ENCODE data around the gene NHS.
"Not testable (repeated sequence)": the region's sequence is repeated elsewhere in the genome, so short reads cannot be mapped to it uniquely, and the experiment has no call there.

Gene NHS

DNA sequence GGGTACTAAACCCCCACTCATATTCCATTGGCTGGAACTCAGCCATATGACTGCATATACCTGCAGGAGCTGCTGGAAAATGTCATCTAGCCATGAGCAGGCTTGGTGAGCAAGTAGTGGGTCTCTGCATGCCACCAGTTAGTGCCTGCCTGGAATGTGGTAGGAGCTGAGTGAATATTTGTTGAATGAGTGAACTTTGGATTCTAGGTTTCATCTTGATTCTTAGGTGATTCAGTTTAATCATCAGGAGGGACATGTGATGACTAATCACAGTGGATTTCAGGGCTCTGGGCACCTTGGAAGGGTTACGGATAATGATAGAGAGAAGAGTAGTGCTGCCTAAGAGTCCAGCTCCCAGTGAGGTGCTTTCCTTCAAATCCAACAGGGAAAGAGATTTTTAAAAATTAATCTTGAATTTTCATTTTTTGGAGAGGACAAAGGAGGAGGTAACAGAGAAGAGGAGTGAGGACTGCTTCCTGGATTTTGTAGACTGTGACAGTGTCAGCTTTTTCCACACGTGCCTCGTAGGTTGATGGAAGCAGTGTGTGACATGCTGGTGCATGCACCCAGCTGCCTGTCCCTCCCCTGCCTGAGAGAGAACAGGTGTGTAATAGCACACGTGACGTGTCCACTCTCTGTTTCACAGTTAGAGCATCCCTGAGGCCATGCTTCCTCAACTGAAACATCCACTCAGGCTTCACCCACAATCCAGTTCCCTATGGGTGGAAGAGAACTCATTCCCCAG, 30.4 kb downstream of the NHS start:
- no peak for DNase-seq (ENCODE audit: low read depth)

DNA sequence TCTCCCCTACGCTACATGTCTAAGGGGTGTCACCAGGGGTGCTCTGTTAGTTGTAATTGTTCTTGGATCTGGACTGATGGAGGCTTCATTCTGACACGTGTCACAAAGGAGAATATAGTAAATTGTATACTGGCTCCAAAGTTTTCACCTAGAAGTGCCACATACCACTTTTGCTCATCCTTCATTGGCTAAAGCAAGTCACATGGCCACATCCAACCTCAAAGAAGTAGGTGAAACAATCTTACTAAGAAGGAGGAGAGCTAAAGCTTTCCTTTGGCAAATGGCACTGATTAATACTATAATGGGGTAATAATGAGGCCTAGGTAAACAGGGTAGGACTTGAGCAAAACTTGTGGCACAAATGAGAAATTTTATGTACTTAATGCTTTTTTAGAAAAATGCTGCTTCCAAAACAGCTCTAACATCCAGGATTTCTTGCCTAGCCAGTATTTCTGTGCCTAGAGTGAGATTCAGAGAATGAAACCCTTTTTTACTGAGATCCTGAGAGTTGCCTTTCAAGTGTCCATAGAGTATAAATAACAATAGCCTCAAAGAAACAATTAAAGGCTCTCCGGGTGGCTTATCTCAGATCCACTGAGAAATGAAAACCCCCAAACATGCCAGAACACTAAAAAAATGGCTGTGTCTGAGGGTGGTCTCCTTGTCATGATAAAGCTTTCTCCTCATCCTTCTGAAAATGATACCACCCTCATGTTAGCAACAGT, 34.7 kb downstream of the NHS start:
- DNase-seq (ENCODE audit: low read depth): no peak

GRCh38 chrX:17410651-17411050, 35.7 kb downstream of the NHS start:
- no peak for DNase-seq (ENCODE audit: low read depth)

GRCh38 chrX:17411205-17411604, 36.2 kb downstream of the NHS start:
- DNase-seq (ENCODE audit: low read depth): no peak

GRCh38 chrX:17412692-17413091, 37.7 kb downstream of the NHS start:
- DNase-seq (ENCODE audit: low read depth): no peak

- no peak for DNase-seq (ENCODE audit: low read depth)
Measured at GRCh38 chrX:17413228-17413627, 38.2 kb downstream of the NHS start.

DNA sequence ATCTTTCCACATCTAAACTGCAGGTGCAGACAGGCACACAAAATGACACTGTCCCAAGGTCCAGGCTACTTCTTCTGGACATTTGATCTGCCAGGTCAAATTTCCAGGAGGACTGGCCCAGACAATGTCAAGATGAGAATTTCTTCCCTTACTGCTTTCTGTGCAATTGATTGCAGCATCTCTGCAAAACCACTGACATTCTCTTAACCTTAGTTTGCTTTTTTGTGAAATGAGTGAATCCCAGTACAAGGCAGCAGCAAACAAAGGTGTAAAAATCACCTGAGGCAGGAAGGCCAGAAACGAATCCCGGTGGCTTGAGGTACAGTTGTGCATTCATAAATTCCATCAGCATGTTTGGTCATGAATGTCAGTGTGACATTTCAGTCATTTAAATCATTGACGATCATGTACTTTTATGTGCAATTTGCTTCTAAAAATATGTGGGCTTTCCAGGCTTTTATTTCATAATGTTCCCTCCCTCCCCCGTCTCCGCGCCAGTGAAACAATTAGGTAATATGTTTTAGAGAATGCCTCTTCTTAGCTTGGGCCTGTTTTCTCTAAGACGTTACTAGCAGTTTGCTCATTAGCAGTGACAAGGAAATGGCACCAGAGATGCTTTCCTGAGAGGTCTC, 39.1 kb downstream of the NHS start:
- no peak for DNase-seq (ENCODE audit: low read depth)

DNA sequence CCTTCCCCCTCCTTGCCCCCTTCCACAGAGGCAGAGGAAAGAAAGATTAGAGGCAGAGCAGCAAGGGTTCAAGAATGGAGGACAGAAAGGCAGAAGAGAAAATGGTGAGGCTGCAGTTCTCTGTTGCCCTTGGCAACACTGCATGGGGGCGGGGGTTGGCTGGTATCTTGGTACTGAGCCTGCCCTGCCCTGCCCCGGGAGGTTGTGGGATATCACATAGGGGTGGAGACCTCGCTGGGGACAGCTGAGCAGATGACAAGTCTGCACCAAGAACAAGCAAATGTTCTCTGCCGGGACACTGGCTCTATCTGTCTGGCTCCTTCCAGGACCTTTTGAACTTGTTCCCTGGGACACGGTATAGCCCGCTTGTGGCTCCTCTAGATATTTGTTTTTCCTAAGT, 39.8 kb downstream of the NHS start:
- no peak for DNase-seq (ENCODE audit: low read depth)

- no peak for DNase-seq (ENCODE audit: low read depth)
Measured at GRCh38 chrX:17415242-17415810, 40.3 kb downstream of the NHS start.

DNA sequence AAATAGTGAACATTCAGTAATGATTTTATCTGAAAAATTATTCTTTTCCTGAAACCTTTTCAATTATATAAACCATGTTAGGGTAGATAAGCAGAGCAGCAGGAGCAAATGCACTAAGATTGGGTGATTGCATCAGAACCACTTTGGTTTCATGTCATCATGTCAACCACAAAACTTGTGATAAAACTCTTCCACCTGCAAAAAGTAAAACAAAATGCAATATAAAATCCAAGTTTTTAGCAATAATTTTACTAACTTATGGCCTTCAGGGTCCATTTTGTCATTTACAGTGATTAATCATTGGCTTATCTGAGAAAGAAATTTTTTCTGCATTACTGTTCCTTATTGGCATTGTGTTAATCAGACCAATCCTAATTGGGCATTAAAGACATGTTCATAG, 42.4 kb downstream of the NHS start:
- no peak for DNase-seq (ENCODE audit: low read depth)

- no peak for DNase-seq (ENCODE audit: low read depth)
Measured at GRCh38 chrX:17425136-17425535, 50.1 kb downstream of the NHS start.

- no peak for DNase-seq (ENCODE audit: low read depth)
Measured at GRCh38 chrX:17425551-17425950, 50.6 kb downstream of the NHS start.

DNA sequence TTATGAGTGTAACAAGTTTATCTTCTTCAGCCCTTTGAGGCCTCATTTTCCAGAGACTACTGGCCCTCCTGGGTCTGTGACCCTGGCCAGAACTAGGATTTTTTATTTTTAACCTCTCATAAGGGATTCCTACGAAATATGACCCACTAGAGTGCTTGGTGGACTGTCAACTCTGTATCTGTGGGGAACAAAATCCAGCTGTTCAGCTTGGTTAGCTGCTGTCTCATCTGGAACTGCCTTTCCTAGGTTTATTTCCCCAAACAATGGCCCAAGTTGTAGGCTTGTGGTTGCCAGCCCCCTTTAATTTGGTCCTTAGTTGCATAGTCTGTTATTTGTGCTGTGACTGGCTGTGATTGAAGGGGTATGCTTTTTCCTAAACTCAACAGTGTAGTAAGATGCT, 56.2 kb downstream of the NHS start:
- no peak for DNase-seq (ENCODE audit: low read depth)

GRCh38 chrX:17432158-17432557, 57.2 kb downstream of the NHS start:
- no peak for DNase-seq (ENCODE audit: low read depth)

GRCh38 chrX:17433965-17434364, 59.0 kb downstream of the NHS start:
- DNase-seq (ENCODE audit: low read depth): no peak

DNA sequence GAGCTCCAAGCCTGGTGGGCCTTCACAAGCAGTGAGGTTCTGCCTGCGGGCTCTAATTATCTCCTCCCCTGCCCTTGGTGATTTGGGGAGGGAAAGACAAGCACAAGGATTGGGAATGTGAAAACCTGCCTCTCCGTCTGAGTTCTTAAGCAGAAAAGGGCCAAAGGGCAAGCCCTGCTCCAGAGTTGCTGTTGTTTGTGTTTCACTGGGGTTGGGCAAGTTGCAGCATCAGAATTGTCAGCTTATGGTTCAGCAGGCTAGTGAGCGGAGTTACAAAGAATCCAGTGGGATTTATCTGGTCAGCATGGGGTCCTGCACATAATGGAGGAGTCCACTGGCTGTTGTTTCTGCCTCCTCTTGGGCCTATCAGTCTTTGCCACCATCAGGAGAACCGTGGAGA, 60.5 kb downstream of the NHS start:
- no peak for DNase-seq (ENCODE audit: low read depth)

DNA sequence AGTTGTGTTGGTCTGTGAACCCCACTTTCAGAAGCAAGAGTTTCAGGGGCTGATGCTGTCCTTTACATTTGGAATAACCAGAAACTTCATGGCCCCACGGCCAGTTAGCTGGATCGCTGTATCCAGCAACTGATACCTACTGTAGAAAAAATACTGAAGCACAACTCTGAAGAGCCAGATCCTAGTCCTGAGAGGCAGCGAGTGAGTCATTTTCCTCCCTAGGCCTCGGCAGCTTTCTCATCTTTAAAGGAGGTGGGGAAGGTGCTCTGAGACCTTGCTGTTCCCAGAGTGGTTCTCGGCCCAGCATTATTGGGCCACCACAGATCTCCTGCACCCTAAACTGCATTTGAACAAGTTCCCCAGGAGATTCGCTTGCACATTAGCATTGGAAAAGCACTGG, 63.2 kb downstream of the NHS start:
- DNase-seq (ENCODE audit: low read depth): no peak

- DNase-seq (ENCODE audit: low read depth): no peak
Measured at GRCh38 chrX:17440258-17440657, 65.3 kb downstream of the NHS start.

GRCh38 chrX:17440836-17441235, 65.8 kb downstream of the NHS start:
- DNase-seq (ENCODE audit: low read depth): no peak

GRCh38 chrX:17441965-17442364, 67.0 kb downstream of the NHS start:
- no peak for DNase-seq (ENCODE audit: low read depth)

DNA sequence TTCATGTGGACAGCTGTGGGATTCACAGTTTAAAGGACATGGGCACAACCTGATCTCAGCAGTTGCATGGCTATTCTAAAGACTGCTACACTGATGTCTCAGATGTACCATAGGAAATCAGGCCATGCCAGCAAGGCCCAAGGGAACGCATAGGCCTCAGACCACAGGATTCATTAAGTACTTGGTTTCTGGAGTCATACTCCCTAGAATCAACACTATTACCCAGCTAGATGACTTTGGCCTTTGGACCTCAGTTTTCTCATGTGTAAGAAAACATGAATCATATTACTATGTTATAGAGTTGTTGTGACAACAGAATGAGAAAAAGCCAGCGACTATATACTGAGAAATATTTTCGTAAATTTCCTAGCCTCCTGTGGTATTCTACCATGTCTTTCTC, 67.9 kb downstream of the NHS start:
- no peak for DNase-seq (ENCODE audit: low read depth)

DNA sequence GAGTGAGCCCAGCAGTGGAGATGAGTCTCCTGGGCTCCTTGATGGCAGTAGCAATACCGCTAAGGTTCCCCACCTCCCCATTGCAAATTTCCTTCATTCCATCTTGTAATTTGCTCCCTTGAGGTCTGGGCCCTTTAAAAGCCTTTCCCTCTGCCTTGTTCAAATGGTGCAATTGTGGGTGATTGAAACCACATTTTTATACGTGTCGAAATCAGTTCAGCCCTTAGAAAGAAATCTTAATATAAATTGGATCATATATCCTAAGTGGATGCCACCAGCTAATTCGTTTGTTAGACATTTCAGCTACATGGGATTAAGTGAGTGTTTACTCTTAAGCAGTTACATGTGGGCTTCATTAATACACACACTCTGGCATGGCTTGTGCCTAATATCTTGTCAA, 68.6 kb downstream of the NHS start:
- DNase-seq (ENCODE audit: low read depth): no peak

DNA sequence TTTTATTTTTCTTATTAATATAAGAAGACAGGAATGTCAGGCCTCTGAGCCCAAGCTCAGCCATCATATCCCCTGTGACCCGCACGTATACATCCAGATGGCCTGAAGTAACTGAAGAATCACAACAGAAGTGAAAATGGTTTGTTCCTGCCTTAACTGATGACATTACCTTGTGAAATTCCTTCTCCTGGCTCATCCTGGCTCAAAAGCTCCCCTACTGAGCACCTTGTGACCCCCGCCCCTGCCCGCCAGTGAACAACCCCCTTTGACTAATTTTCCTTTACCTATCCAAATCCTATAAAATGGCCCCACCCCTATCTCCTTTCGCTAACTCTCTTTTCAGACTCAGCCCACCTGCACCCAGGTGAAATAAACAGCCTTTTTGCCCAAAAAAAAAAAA, 71.3 kb downstream of the NHS start:
- DNase-seq (ENCODE audit: low read depth): not testable (repeated sequence)

Measured in activated gamma-delta T cell treated with anti-CD3 and anti-CD28 coated beads, Interleukin-2, amount 50 U/mL, for 16 hours (primary cell).